GM19193 (cell line): ENCODE results near the gene LAMC3.

Experiments
- POLR2A ChIP-seq: IDR thresholded peaks from 4 replicates; pipeline ENCODE4 v1.6.1; 2011; ENCODE audit not compliant: insufficient read depth, insufficient read length; ENCODE audit errors: extremely low read depth

LAMC3 gene

GRCh38 chr9:131091352-131091992 lies 82.5 kb downstream of the LAMC3 start:
- no peak for TF ChIP-seq POLR2A

DNA sequence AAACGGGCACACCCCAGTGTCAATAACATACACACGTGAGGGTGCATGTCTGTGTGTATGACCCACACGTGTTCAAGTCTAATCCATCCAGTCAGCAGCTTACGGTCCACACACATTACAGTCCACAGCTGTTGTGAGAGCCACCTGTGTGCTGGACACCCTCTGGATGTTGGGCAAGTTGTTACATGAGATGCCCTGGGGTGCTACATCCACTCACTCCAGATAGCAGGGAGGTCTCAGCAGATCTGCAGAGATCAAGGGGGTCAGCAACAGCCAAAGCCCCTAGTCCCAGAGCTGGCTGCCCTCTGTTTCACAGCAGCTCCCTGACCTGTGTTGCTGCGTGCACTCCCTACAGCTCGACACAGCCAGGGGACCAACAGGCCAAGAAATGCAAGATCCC lies 83.1 kb downstream of the LAMC3 start:
- TF ChIP-seq POLR2A: no peak

DNA sequence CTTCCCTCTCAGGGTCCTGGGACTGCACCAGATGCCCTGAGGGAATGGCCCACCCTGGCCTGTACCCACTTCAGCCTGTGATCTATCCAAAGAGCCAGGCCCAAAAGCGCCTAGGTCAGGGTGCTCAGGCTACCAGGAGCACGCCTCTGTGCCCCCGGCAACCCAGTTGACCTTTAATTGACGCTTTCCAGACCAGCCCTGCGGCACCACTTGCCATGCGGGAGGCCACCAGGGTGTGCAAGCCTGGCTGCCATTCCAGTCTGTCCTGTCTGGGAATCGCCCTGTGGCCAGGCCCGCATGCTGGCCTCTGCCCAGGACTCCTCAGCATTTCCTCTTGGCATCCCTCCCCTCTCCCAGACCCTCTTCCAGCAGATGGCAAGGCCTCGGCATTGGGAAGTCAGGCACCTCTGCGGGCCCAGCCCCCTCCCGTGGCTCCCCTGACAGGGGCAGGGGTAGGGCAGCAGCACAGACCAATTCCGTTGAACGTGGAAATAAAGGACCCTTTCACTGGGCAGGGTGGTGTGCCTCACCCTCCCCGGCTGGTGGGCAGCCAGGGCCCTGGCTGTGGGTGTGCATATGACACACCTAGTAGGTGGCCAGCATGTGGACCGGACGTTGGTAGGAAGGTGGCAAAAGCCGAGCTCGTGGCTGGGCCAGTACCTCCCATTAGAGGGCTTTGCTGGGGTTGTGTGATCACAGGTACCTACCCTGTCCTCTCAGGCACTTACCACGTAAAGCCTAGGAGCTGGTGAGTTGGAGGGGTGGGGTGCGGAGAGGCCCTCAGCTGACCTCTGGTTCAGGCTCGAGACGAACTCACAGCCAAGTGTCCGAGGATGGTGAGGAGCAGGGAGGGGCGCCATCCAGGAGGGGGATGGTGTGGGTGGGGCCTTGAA lies 83.8 kb downstream of the LAMC3 start:
- no peak for TF ChIP-seq POLR2A

- no peak for TF ChIP-seq POLR2A
Observed at GRCh38 chr9:131094015-131094414, 85.0 kb downstream of the LAMC3 start.

DNA sequence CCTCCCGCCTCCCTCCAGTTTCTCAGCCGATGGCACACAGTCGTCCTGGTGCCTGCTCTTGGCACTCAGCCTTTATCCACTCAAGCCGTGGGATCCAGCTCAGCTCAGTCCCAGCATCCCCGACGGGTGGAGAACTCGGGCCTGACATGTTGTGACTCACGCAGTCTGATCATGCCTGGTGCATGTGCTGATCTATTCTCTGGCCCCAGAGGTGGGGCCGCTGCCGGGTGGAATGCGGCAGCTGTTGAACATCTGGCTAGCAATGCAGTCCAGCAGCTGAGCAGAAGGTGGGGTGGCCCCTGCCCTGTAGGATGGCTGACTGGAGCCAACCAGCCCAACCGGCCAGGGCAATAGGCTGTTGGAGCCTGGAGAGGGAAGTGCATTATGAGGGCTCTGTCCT lies 85.6 kb downstream of the LAMC3 start:
- TF ChIP-seq POLR2A: no peak

DNA sequence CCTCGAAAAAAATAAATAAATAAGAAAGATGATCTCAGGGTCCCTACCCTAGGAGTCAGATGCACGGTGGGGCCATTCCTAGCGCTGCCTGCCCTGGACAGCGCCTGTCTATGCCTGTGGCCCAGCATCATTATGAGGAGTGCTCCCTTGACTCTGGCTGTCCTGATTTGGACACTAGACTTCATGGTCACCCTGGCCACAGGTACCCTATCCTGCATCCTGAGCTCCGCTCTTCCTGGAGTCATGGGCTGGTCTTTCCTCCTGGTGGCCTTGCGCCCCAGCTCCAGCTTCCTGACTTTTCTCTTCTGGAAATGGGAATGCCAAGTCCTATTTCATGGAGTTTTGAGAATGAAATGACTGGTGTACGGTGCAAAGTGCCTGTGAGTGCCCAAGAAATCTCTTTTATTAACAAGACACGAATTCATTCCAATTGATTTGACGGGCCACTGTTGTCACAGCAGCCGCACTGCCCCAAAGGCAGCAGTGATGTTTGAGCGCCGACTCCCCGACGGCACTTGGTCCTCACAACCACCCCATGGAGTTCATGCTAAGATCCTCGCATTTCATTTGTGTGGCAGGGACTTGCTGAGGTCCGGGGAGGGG lies 86.8 kb downstream of the LAMC3 start:
- no peak for TF ChIP-seq POLR2A

- no peak for TF ChIP-seq POLR2A
Observed at GRCh38 chr9:131096269-131097125, 87.5 kb downstream of the LAMC3 start, which contains the start of gene AIF1L. Gene AIF1L (plus strand): TSS chr9:131096531. CDS start chr9:131096630, 99 bp downstream.

DNA sequence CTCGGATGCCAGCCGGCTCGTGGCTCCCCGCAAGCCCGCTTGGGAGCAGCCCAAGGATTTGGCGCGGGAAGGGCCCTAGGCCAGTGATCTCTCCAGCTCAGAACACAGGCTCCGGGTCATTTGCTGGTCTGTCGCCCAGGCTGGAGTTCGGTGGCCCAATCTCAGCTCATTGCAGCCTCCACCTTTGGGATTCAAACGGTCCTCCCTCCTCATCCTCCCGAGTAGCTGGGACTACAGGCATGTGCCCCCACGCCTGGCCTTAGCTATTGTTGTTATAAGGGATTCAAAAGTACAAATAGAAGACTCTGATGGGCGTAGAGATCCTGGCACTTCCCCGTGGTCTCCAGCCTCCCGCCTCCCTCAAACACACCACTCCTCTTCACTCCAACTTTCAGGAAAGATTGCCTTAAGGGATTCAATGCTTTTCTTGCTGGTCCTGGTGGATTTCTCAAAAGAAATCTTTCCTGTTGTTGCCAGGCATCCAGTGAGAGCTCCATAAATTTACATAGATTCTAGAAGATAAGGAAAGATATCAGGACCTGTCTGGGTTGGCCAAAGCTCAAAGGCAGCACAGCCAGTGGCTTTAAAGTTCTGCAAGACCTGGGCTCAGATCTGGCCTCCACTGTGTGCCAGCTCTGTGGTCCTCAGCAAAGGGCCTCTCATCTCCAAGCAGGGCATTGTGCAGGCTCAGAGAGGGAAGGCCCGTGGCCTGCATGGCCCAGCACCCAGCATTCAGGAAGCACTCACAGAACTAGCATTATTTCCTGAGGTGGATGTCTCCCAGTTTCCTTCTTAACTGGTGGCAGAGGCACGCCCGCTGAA lies 88.4 kb downstream of the LAMC3 start:
- no peak for TF ChIP-seq POLR2A

- TF ChIP-seq POLR2A: no peak
Observed at GRCh38 chr9:131097948-131098278, 88.9 kb downstream of the LAMC3 start.

- TF ChIP-seq POLR2A: no peak
Observed at GRCh38 chr9:131098391-131099101, 89.6 kb downstream of the LAMC3 start.

GRCh38 chr9:131099102-131099606 lies 90.2 kb downstream of the LAMC3 start:
- no peak for TF ChIP-seq POLR2A

DNA sequence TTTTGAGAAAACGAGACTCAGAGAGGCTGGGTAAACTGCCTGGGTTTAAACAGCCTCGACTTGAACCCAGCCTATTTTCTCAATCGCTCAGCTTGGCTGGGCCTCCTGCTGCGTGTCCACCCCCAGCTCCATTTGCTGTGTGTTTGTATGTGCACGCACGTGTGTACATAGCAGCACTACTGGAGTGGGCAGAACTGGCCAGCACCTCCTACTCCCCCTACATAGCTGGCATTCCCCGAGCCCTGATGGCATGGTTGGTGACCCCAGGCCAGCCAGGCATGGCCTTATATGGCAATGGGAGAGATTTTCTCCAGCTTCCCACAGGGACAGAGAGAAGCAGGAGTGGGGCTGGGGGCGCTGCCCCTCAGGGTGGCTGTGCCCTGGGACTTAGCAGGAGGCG lies 91.5 kb downstream of the LAMC3 start:
- no peak for TF ChIP-seq POLR2A
